H1 (cell line): ENCODE data around the gene APBA2. TPM values are rescaled to one million over a fixed set of nuclear protein-coding genes. Genes with fewer than 3 reads are reported as not detected.
A peak's percentile ranks its signal among the peaks of the same experiment; 100 is the strongest.

Source experiments
- CTCF ChIA-PET: fragments of 300-600 bp; sonication (Branson Sonifier 250); formaldehyde crosslinking; loops from one replicate; lab custom pipeline; 2021; ENCODE audit not compliant: partially characterized antibody; lab: Charles Lee
- POLR2A ChIA-PET: fragments of 300-600 bp; sonication (Branson Sonifier 250); formaldehyde crosslinking; loops from one replicate; lab custom pipeline; 2021; ENCODE audit warnings: inconsistent platforms; ENCODE audit not compliant: partially characterized antibody; lab: Charles Lee
- DNase-seq, 2 experiments: peaks; one replicate each; pipeline versions ENCODE4 v3.0.0 to v3.0.0-alpha.2; 2010 to 2022; ENCODE audit warnings: low spot score in 2 of 2, low read depth in 1 of 2, mixed read lengths in 1 of 2
- FAIRE-seq: peaks from 2 replicates; lab custom pipeline; 2011; peaks lifted over from hg19 to GRCh38; lab: Jason Lieb, UNC
- H2AFZ ChIP-seq: 2 replicates; pipeline ENCODE4 v1.8.1; 2012; ENCODE audit warnings: low read length, inconsistent platforms
- H2AK5ac ChIP-seq: 2 replicates; pipeline ENCODE4 v1.6.1; 2013; ENCODE audit warnings: low read depth, low read length
- H2BK120ac ChIP-seq: replicated peaks from 2 replicates; pipeline ENCODE3; 2013; ENCODE audit warnings: low read depth, low read length, inconsistent platforms
- H2BK12ac ChIP-seq: 2 replicates; pipeline ENCODE4 v1.6.1; 2013; ENCODE audit warnings: low read depth, low read length
- H2BK15ac ChIP-seq: 2 replicates; pipeline ENCODE4 v1.6.1; 2013; ENCODE audit warnings: low read length
- H2BK20ac ChIP-seq: 2 replicates; pipeline ENCODE4 v1.6.1; 2013; ENCODE audit warnings: low read length
- H2BK5ac ChIP-seq: 2 replicates; pipeline ENCODE4 v1.6.1; 2013; ENCODE audit warnings: low read depth, low read length
- H3K14ac ChIP-seq: 2 replicates; pipeline ENCODE4 v1.6.1; 2013; ENCODE audit warnings: inconsistent platforms; ENCODE audit not compliant: insufficient read length
- H3K18ac ChIP-seq: 2 replicates; pipeline ENCODE4 v1.6.1; 2013; ENCODE audit warnings: low read length; ENCODE audit errors: extremely low read depth
- H3K23ac ChIP-seq: 2 replicates; pipeline ENCODE4 v1.6.1; 2013; ENCODE audit warnings: inconsistent platforms; ENCODE audit not compliant: insufficient read length
- H3K23me2 ChIP-seq: 2 replicates; pipeline ENCODE4 v1.6.1; 2013; ENCODE audit warnings: low read depth, low read length
- H3K27ac ChIP-seq: 2 replicates; pipeline ENCODE4 v1.6.1; 2011; ENCODE audit warnings: low read depth, low read length, inconsistent platforms
- H3K27me3 ChIP-seq, 4 experiments: replicated peaks in 1 of 4; 1 replicate in 1 of 4; 2 replicates in 3 of 4; pipeline versions ENCODE4 v1.6.1 to v1.8.1; 2011 to 2013; ENCODE audit warnings: low read length in 3 of 4, mild to moderate bottlenecking in 3 of 4, inconsistent platforms in 2 of 4, mixed read lengths in 2 of 4, moderate library complexity in 1 of 4; ENCODE audit not compliant: control insufficient read depth in 3 of 4, insufficient read depth in 3 of 4; ENCODE audit errors: extremely low read depth in 1 of 4
- H3K36me3 ChIP-seq, 4 experiments: 2 replicates each; pipeline versions ENCODE4 v1.6.1 to v1.8.1; 2011 to 2013; ENCODE audit warnings: mild to moderate bottlenecking in 4 of 4, low read length in 3 of 4, moderate library complexity in 2 of 4, control low read depth in 1 of 4, inconsistent platforms in 1 of 4; ENCODE audit not compliant: insufficient read depth in 4 of 4, control insufficient read depth in 2 of 4
- H3K4ac ChIP-seq: replicated peaks from 2 replicates; pipeline ENCODE3; 2013; ENCODE audit warnings: low read length, low read depth, mixed read lengths, inconsistent platforms; ENCODE audit not compliant: insufficient read length
- H3K4me1 ChIP-seq, 4 experiments: replicated peaks in 1 of 4; 1 replicate in 1 of 4; 2 replicates in 3 of 4; pipeline versions ENCODE4 v1.6.1 to v1.8.1; 2011 to 2013; ENCODE audit warnings: low read length in 3 of 4, inconsistent platforms in 2 of 4, mixed read lengths in 1 of 4; ENCODE audit not compliant: insufficient read depth in 4 of 4, control insufficient read depth in 3 of 4
- H3K4me2 ChIP-seq, 2 experiments: 2 replicates each; pipeline versions ENCODE4 v1.6.1 to v1.8.1; 2011 to 2013; ENCODE audit warnings: low read depth in 2 of 2, low read length in 2 of 2, control low read depth in 1 of 2, inconsistent platforms in 1 of 2, mild to moderate bottlenecking in 1 of 2; ENCODE audit not compliant: insufficient read depth in 1 of 2
- H3K4me3 ChIP-seq, 4 experiments: fragments of 200-600, 300-600 bp in 1 of 4; sonication (generic), shearing (Covaris generic), sonication (Bioruptor Twin) in 1 of 4; 2 replicates each; pipeline versions ENCODE4 v1.5.1 to v1.8.1; 2011 to 2016; ENCODE audit warnings: low read length in 4 of 4, low read depth in 3 of 4, control low read depth in 2 of 4, inconsistent platforms in 2 of 4, mild to moderate bottlenecking in 2 of 4, mixed read lengths in 1 of 4, moderate library complexity in 1 of 4; ENCODE audit not compliant: insufficient read depth in 2 of 4; ENCODE audit errors: extremely low read depth in 1 of 4
- H3K56ac ChIP-seq: replicated peaks from 2 replicates; pipeline ENCODE3; 2013; ENCODE audit warnings: low read depth, mild to moderate bottlenecking, mixed read lengths, low read length, inconsistent platforms; ENCODE audit not compliant: insufficient read length
- H3K79me1 ChIP-seq: 2 replicates; pipeline ENCODE4 v1.6.1; 2013; ENCODE audit warnings: low read depth, low read length, control low read depth
- H3K79me2 ChIP-seq, 2 experiments: 2 replicates each; pipeline versions ENCODE4 v1.6.1 to v1.8.1; 2012 to 2013; ENCODE audit warnings: low read length in 2 of 2, mild to moderate bottlenecking in 2 of 2, inconsistent platforms in 1 of 2; ENCODE audit not compliant: insufficient read depth in 2 of 2, control insufficient read depth in 1 of 2
- H3K9ac ChIP-seq, 4 experiments: replicated peaks in 1 of 4; 1 replicate in 1 of 4; 2 replicates in 3 of 4; pipeline versions ENCODE4 v1.6.1 to v1.8.1; 2011 to 2013; ENCODE audit warnings: low read depth in 3 of 4, low read length in 3 of 4, control low read depth in 2 of 4, mild to moderate bottlenecking in 2 of 4, moderate library complexity in 2 of 4, inconsistent platforms in 1 of 4; ENCODE audit errors: extremely low read depth in 1 of 4
- H3K9me3 ChIP-seq, 2 experiments: 2 replicates each; pipeline versions ENCODE4 v1.6.1 to v1.8.1; 2012 to 2013; ENCODE audit warnings: mild to moderate bottlenecking in 2 of 2, moderate library complexity in 2 of 2, control low read depth in 1 of 2, inconsistent platforms in 1 of 2, low read depth in 1 of 2, low read length in 1 of 2, mixed read lengths in 1 of 2; ENCODE audit not compliant: insufficient read depth in 2 of 2
- H4K20me1 ChIP-seq, 2 experiments: replicated peaks in 1 of 2; 2 replicates each; pipeline versions ENCODE3 to v1.8.1; 2011 to 2013; ENCODE audit warnings: inconsistent platforms in 2 of 2, low read length in 2 of 2, mild to moderate bottlenecking in 1 of 2; ENCODE audit not compliant: insufficient read depth in 2 of 2, control insufficient read depth in 1 of 2
- H4K5ac ChIP-seq: 2 replicates; pipeline ENCODE4 v1.6.1; 2013; ENCODE audit warnings: low read length, low read depth, mixed read lengths, inconsistent platforms; ENCODE audit not compliant: insufficient read length
- H4K8ac ChIP-seq: 2 replicates; pipeline ENCODE4 v1.8.0; 2013; ENCODE audit warnings: mild to moderate bottlenecking, moderate library complexity, low read length, inconsistent platforms; ENCODE audit not compliant: insufficient read depth; ENCODE audit errors: extremely low read depth
- H4K91ac ChIP-seq: replicated peaks from 2 replicates; pipeline ENCODE3; 2013; ENCODE audit warnings: low read length, mixed read lengths, inconsistent platforms; ENCODE audit not compliant: insufficient read length
- EP300 ChIP-seq, 2 experiments: IDR thresholded peaks; 1 replicate in 1 of 2; 2 replicates in 1 of 2; pipeline ENCODE4 v1.6.1; 2011 to 2012; ENCODE audit warnings: low read depth in 2 of 2, low read length in 2 of 2, mild to moderate bottlenecking in 2 of 2, borderline replicate concordance in 1 of 2, inconsistent platforms in 1 of 2, moderate library complexity in 1 of 2
- HDAC6 ChIP-seq: IDR thresholded peaks from one replicate; pipeline ENCODE4 v1.7.1; 2012; ENCODE audit warnings: low read depth, mild to moderate bottlenecking, inconsistent platforms, low read length, moderate library complexity
- KDM5A ChIP-seq: fragments of 200-600 bp; IDR thresholded peaks from 2 replicates; pipeline ENCODE4 v1.7.1; 2012; ENCODE audit warnings: mild to moderate bottlenecking, low read length, inconsistent platforms, mixed read lengths
- NANOG ChIP-seq: IDR thresholded peaks from 2 replicates; pipeline ENCODE4 v1.6.1; 2011; ENCODE audit warnings: low read length, low read depth, mild to moderate bottlenecking, inconsistent platforms; ENCODE audit not compliant: insufficient read depth, poor library complexity, severe bottlenecking
- SP4 ChIP-seq: IDR thresholded peaks from 2 replicates; pipeline ENCODE4 v1.6.1; 2012; ENCODE audit warnings: low read length, inconsistent platforms
- SUZ12 ChIP-seq: fragments of 200-600 bp; sonication (generic); IDR thresholded peaks from 2 replicates; pipeline ENCODE4 v1.6.1; 2012; ENCODE audit warnings: mild to moderate bottlenecking, inconsistent platforms, low read length, moderate library complexity, mixed read lengths
- WGBS, 2 experiments: shearing (Covaris generic) in 1 of 2; methylation state at CpG; one replicate each; pipeline versions ENCODE4 v1.1.6 to v1.1.7; 2013 to 2015; ENCODE audit warnings: low lambda C conversion rate in 2 of 2, mixed read lengths in 2 of 2, inconsistent platforms in 1 of 2, low coverage in 1 of 2, missing lambda C conversion rate in 1 of 2; ENCODE audit not compliant: insufficient replicate concordance in 2 of 2, insufficient coverage in 1 of 2, insufficient read length in 1 of 2; ENCODE audit errors: extremely low coverage in 1 of 2, missing lambda C conversion rate in 1 of 2; 5-methylcytosine and 5-hydroxymethylcytosine counted together
- polyA plus RNA-seq, 7 experiments: library from polyadenylated mRNA; depleted of rRNA in 3 of 7; stranded (reverse) in 5 of 7; unstranded in 2 of 7; fragments of >200 nt in 5 of 7; fragments of 200-250 nt in 2 of 7; gene quantifications; 1 replicate in 5 of 7; 2 replicates in 1 of 7; 4 replicates in 1 of 7; pipeline versions ENCODE4 v1.2.1 to v1.2.3, GENCODE V29; 2011 to 2013; ENCODE audit warnings: missing spikeins in 2 of 7, mixed read lengths in 2 of 7
- total RNA-seq: library from RNA; stranded (reverse); fragmentation: NEBNext Ultra II Directional; extraction: Animal tissue kit (Norgen Biotek cat#: 25700); gene quantifications from 2 replicates; pipeline ENCODE4 v1.2.1, GENCODE V29; 2021
- TF ChIP-seq, protein P1 (sequence below): IDR thresholded peaks from 2 replicates; pipeline ENCODE4 v1.6.1; 2012; ENCODE audit warnings: low read length, inconsistent platforms

APBA2 gene
- total and polyA plus RNA-seq, 2 of the 8 experiments (the other 6 are each of a cell fraction or from before 2014, with no cell fraction given): 15.5 to 19.0 TPM

DNA sequence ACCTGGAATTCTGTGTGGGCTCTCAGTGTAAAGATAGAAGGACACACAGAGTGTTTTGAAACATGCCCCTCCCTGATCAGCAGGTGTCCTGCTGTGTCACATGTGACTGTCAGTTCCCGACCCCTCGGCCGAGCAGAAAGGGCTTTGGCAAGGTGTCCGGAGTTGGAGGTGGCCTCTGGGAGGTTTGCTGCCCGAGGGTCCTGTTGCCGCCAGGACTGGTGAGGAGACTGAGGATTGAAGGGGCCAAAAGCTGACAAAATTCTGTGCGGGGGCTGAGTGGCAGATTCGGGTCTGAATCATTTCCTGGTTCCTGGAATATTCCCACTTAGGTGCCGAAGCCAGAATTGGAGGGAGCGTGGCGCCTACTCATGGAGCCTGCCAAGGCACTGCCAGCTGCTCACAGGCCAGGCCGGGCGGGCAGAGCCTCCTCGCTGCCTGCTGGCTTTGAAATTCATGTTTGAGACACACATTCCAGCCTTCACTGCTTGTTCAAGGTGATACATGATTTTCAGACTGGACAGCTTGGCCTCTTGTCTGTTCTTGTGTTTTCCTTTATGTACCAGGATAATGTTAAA is 83.8 kb downstream of the APBA2 start:
- no peak overlapping the region; the same call in 1 of the 2 replicates for H4K8ac ChIP-seq
- H3K27ac ChIP-seq: no peak overlapping the region
- WGBS, 2 experiments: 81% methylated on average over 14 of the region's 14 CpGs; no CpG with 5 or more reads in 1 of the 2 experiments
- H3K27me3 ChIP-seq: no peaks in the 10 kb centered on the region
- no peak overlapping the region for H3K4me2 ChIP-seq
- H3K14ac ChIP-seq: no peak overlapping the region
- TF ChIP-seq SP4 (no peak), NANOG (no peak), HDAC6 (no peak), SUZ12 (no peak), EP300 (IDR thresholded peaks at IDR 0.05; ENCODE audit: borderline replicate concordance in 1 of 2, low read depth in 2 of 2, low read length in 2 of 2) (no peak), KDM5A (no peak)
- TF ChIP-seq, protein P1, sequence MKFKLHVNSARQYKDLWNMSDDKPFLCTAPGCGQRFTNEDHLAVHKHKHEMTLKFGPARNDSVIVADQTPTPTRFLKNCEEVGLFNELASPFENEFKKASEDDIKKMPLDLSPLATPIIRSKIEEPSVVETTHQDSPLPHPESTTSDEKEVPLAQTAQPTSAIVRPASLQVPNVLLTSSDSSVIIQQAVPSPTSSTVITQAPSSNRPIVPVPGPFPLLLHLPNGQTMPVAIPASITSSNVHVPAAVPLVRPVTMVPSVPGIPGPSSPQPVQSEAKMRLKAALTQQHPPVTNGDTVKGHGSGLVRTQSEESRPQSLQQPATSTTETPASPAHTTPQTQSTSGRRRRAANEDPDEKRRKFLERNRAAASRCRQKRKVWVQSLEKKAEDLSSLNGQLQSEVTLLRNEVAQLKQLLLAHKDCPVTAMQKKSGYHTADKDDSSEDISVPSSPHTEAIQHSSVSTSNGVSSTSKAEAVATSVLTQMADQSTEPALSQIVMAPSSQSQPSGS: no peak
- TF ChIP-seq, all 59 proteins: peak for 0
- no peak overlapping the region for H3K4ac ChIP-seq
- DNase-seq: peak in 1 of 2 experiments; percentile 41
- no peak overlapping the region for H2BK20ac ChIP-seq
- H4K20me1 ChIP-seq: peaks cover 0 to 2% of the 10 kb centered on the region in 2 experiments
- no peak overlapping the region for H2BK15ac ChIP-seq
- H3K79me2 ChIP-seq: no peaks in the 10 kb centered on the region
- no peak overlapping the region for H3K56ac ChIP-seq
- H2BK5ac ChIP-seq: no peak overlapping the region
- H3K4me3 ChIP-seq: no peak overlapping the region
- no peaks in the 10 kb centered on the region for H3K79me1 ChIP-seq
- no peak overlapping the region for H2BK12ac ChIP-seq
- H3K9me3 ChIP-seq: no peaks in the 10 kb centered on the region
- H2AFZ ChIP-seq: no peak overlapping the region
- FAIRE-seq: no peak
- H4K5ac ChIP-seq: no peak overlapping the region
- H3K23ac ChIP-seq: no peak overlapping the region
- H2BK120ac ChIP-seq: no peak overlapping the region
- no peak overlapping the region for H2AK5ac ChIP-seq
- no peak overlapping the region for H4K91ac ChIP-seq
- no peaks in the 10 kb centered on the region for H3K23me2 ChIP-seq
- H3K36me3 ChIP-seq: no peaks in the 10 kb centered on the region
- ChIA-PET POLR2A (no interaction called here), CTCF (interaction anchor here (0.8 kb wide), 1 partner anchor 133 kb away, joined by 3 read pairs; no protein-coding TSS in a partner anchor)
- no peak overlapping the region; a peak in 1 of 7 replicates for H3K9ac ChIP-seq
- no peak overlapping the region for H3K18ac ChIP-seq
- H3K4me1 ChIP-seq: no peaks in the 10 kb centered on the region
